Stimulated activated CD4-positive, alpha-beta T cell treated with anti-CD3 and anti-CD28 coated beads, Interleukin-2, amount 100 ng/mL, for 4 hours (primary cell): Measurements from ENCODE around the gene EIF3F.

Experiments used
- DNase-seq: peaks from one replicate; pipeline ENCODE4 v3.0.0-alpha.2; 2020; ENCODE audit warnings: low read depth

EIF3F gene

DNA sequence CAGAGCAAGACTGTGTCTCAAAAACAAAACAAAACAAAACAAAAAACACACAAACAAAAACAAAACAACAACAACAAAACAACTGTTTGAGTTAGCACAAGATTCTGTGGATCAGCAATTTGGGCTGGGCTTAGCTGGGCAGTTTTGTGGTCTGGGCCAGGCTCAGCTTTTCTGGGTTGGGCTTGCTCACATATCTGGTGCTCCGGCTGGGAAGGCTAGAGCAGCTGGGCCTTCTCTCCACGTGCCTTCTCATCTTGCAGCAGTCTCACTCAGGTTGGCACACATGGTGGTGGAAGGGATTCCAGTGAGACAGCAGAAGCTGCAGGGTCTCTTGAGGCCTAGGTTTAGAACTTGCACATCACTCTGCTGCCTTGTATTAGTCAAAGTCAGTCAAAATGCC, 35.7 kb downstream of the EIF3F start:
- DNase-seq: no peak

- DNase-seq: no peak
Measured at GRCh38 chr11:8023831-8024555, 36.9 kb downstream of the EIF3F start.

DNA sequence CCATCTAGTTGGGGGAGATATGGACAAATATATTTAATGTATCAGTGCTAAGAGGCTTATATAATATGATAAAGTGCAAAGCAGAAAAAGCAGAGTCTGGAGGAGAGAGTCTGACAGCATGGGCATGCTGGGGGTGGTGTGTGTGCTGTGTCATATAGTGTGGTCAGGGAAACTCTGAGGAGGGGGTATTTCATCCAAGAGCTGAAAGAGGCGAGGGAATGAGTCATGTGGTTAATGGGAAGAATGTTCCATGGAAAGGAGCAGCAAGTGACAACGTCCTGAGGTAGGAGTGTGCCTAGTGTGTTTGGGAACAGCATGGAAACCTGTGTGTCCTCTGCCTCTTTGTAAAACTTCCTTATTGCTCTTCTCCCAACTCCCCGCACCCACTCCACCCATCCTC, 38.0 kb downstream of the EIF3F start:
- DNase-seq: no peak

GRCh38 chr11:8025816-8026215, 38.7 kb downstream of the EIF3F start:
- no peak for DNase-seq

DNA sequence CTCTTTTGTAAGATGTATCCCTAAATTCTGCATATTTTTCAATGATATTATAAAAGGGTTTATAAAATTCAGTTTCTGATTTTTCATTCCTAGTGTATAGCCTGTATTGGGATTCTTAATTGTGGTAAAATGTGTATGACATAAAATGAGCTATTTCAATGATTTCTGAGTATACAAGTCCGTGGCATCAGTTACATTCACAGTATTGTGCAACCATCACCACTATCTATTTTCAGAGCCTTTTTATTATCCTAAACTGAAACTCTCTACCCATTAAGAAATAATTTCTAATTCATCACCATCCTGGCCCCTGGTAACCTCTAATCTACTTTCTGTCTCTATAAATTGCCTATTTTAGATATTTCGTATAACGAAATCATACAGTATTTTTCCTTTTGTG, 39.8 kb downstream of the EIF3F start:
- no peak for DNase-seq

DNA sequence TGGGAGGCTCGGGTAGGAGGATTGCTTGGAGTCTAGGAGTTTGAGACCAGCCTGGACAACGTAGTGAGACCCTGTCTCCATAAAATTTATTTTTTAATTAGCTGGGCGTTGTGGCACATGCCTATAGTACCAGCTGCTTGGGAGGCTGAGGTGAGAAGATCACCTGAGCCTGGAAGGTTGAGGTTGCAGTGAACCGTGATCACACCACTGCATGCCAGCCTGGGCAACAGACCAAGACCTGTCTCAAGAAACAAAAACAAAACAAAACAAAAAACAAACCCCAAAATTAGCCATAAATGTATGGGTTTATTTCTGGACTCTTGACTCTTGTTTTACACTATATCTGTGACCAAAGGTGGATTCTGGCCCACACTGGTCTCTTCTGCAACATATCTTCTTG, 41.6 kb downstream of the EIF3F start:
- DNase-seq: no peak

DNA sequence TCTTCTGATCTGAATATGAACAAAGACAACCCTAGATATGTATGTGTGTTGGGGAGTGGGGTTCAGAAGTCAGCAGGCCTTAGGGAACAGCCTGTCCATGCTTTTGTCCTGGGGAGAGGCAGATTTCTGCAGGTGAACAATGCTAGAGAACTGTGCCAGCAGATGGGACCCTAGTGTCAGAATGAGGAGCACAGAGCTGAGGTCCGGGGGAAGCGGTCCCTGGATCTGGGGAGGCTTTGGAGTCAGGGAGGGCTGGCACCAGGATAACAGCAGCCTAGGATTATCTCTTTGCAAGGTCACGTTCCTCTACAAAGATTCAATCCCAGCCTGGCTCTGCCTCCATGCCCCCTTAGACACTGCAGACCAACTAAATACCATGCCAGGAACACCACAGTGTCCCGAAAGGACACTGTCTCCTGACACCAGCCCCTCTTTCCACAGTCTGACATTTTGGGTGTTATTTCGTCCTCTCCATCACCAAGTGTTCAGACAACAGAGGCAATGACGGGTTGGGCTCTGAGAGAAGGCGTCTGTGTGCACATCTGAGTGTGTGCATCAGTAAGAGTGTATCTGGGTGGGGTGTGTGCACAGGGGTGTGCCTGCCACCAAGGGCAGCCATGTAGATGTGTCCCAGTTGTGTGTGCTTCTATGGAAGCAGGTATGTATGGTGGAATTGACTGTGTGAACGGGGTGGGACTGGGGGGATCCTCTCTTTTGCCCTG, 43.5 kb downstream of the EIF3F start:
- no peak for DNase-seq

GRCh38 chr11:8031248-8032115, 44.3 kb downstream of the EIF3F start:
- DNase-seq: no peak

DNA sequence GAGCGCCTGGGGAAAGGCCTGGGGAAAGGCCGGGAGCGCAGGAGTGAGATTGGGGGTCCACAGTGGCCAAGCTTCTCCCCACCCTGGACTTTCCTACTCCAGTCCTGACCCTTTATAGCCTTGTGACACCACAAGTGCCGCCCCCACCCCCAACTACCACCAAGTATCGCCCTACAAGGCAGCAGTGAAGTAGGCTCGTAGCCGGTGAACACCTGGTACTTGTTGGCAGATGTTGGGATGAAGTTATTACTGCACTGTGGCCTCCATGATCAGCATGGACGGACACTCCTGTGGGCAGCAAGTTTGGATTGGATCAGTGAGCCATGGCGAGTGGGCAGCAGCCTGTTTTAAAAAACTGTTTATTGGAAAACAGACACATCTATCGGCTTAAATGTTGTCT, 45.0 kb downstream of the EIF3F start:
- no peak for DNase-seq

- DNase-seq: no peak
Measured at GRCh38 chr11:8032576-8033304, 45.6 kb downstream of the EIF3F start.

GRCh38 chr11:8033305-8034105, 46.4 kb downstream of the EIF3F start:
- peak; percentile 10 for DNase-seq

- no peak for DNase-seq
Measured at GRCh38 chr11:8034106-8034585, 47.0 kb downstream of the EIF3F start.

- no peak for DNase-seq
Measured at GRCh38 chr11:8034604-8035190, 47.6 kb downstream of the EIF3F start.

GRCh38 chr11:8035200-8035855, 48.2 kb downstream of the EIF3F start:
- DNase-seq: no peak

- DNase-seq: no peak
Measured at GRCh38 chr11:8036002-8036802, 49.1 kb downstream of the EIF3F start.

DNA sequence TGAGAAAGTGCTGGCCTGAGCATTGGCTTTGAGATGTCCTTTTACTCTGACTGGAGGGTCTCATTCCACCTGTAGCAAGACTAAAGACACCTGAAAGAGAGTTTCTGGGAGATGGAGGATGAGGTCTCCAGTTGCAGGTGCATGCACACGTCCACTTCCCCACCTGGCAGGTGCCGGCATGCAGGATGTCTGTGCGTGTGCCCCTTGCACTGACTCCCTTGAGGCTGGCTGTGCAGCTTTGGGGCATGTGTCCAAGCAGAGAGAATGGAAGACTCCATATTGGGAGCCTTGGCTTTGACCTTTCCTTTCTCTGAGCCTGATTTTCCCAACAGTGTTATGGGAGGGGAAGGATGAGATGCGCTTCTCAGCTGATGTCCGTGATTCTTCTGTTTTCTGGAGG, 49.8 kb downstream of the EIF3F start:
- no peak for DNase-seq

GRCh38 chr11:8038393-8038792, 51.3 kb downstream of the EIF3F start:
- no peak for DNase-seq

DNA sequence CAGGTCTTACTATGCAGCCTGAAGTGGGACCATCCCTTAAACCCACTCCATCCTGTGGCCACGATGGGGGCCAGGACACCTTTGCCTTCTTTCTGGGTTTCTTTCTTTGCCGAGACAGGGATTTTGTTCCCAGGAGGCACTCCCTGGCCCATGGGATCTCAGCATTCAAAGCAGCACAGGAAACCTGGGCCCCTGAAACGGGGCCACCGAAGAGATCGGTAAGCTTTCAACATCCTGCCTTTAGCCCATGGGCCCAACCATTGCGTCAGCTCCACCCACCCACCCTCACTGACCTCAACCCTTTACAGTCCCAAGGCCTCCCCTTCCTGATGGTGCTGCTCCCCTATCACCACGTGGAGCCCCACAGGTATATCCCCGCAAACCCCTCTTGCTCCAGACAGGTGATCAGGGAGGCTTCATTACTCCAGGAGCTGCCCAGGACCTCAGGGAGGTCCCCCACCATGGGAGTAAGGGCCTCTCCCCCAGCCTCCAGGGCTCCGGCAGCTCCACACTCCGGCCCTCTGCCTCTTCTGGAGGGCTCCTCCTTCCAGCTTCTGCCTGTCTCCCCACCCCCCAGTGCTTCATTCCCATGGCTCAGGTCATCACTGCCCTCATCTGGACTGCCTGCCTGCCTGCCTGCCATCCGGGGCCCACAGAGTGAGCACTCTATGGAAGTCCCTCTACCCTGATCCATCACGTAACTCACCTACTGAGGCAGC, 51.8 kb downstream of the EIF3F start:
- DNase-seq: no peak
